GOT3 (cell line): ENCODE data around the gene HHATL.

Experiments
- DNase-seq: peaks from one replicate; lab custom pipeline; 2025; ENCODE audit warnings: mixed read lengths; lab: John Stamatoyannopoulos, UW

Gene HHATL

GRCh38 chr3:42698216-42698910 is 4.2 kb downstream of the HHATL start:
- no peak for DNase-seq

GRCh38 chr3:42697289-42698051 is 5.1 kb downstream of the HHATL start:
- no peak for DNase-seq

GRCh38 chr3:42696356-42697288 is 6.0 kb downstream of the HHATL start:
- DNase-seq, result no peak

GRCh38 chr3:42694366-42694765 is 8.2 kb downstream of the HHATL start:
- DNase-seq, result no peak

GRCh38 chr3:42693530-42693930 is 9.1 kb downstream of the HHATL start:
- no peak for DNase-seq

- no peak for DNase-seq
Measured at GRCh38 chr3:42692667-42693529, 9.7 kb downstream of the HHATL start.

- DNase-seq, result no peak
Measured at GRCh38 chr3:42691816-42692666, 10.6 kb downstream of the HHATL start.

GRCh38 chr3:42690766-42691680 is 11.6 kb downstream of the HHATL start:
- no peak for DNase-seq

- DNase-seq, result no peak
Measured at GRCh38 chr3:42690191-42690590, 12.4 kb downstream of the HHATL start.

GRCh38 chr3:42689421-42690014 is 13.1 kb downstream of the HHATL start:
- no peak for DNase-seq

- DNase-seq, result no peak
Measured at GRCh38 chr3:42688487-42689420, 13.8 kb downstream of the HHATL start.

- DNase-seq, result no peak
Measured at GRCh38 chr3:42688016-42688415, 14.6 kb downstream of the HHATL start.

GRCh38 chr3:42686832-42687650 is 15.6 kb downstream of the HHATL start:
- no peak for DNase-seq

- DNase-seq, result no peak
Measured at GRCh38 chr3:42685891-42686820, 16.4 kb downstream of the HHATL start.

- DNase-seq, result no peak
Measured at GRCh38 chr3:42685363-42685881, 17.2 kb downstream of the HHATL start, which contains the start of gene KLHL40. Gene KLHL40 (plus strand): TSS chr3:42685537. CDS start chr3:42685619, 82 bp downstream.
